GM10266 (cell line): ENCODE results near the gene PPIL6.

Experiments used
- DNase-seq: peaks from one replicate; pipeline ENCODE4 v3.0.0; 2012; ENCODE audit errors: extremely low spot score
- CTCF ChIP-seq: IDR thresholded peaks from 2 replicates; pipeline ENCODE4 v1.5.1; 2012; ENCODE audit warnings: mild to moderate bottlenecking, low read depth; ENCODE audit not compliant: control insufficient read depth, insufficient read depth; ENCODE audit errors: missing control alignments

Gene PPIL6

GRCh38 chr6:109447878-109448555 is 7.6 kb upstream of the PPIL6 start:
- no peak for DNase-seq

GRCh38 chr6:109447087-109447486 is 6.7 kb upstream of the PPIL6 start:
- no peak for DNase-seq
- no peak for TF ChIP-seq CTCF

More at GRCh38 chr6:109447878-109448555, 7.6 kb upstream of the PPIL6 start:
- no peak for TF ChIP-seq CTCF

GRCh38 chr6:109446541-109446940 is 6.1 kb upstream of the PPIL6 start:
- no peak for TF ChIP-seq CTCF
- no peak for DNase-seq

- no peak for TF ChIP-seq CTCF
- DNase-seq, result no peak
These were observed 5.6 kb upstream of the PPIL6 start for GRCh38 chr6:109446072-109446471.

GRCh38 chr6:109445382-109445781 is 5.0 kb upstream of the PPIL6 start:
- TF ChIP-seq CTCF, result no peak
- DNase-seq, result peak; percentile 2

- DNase-seq, result peak; percentile 2
- TF ChIP-seq CTCF, result no peak
These were observed 3.1 kb upstream of the PPIL6 start for GRCh38 chr6:109443425-109443950.

GRCh38 chr6:109442393-109442924 is 2.0 kb upstream of the PPIL6 start:
- TF ChIP-seq CTCF, result no peak

More at GRCh38 chr6:109442393-109442924, 2.0 kb upstream of the PPIL6 start:
- no peak for DNase-seq
